HEK293 (cell line): Measurements from ENCODE around the gene PDIA3.

ENCODE experiments used
- CTCF ChIA-PET: fragments of 350-600 bp; formaldehyde crosslinking; extraction: SDS; loops from one replicate; lab custom pipeline; 2021; ENCODE audit warnings: antibody characterized with exemption; lab: Yijun Ruan, JAX
- POLR2A ChIA-PET: fragments of 300-600 bp; formaldehyde crosslinking; extraction: SDS; loops from one replicate; lab custom pipeline; 2020; ENCODE audit warnings: antibody characterized with exemption, inconsistent platforms; lab: Yijun Ruan, JAX
- H3K27ac ChIP-seq: fragments of 200-500 bp; sonication (Bioruptor generic); 2 replicates; pipeline ENCODE4 v1.5.1; 2014; ENCODE audit warnings: low read depth, low read length, control low read depth, inconsistent platforms; ENCODE audit errors: extremely low read depth
- H3K36me3 ChIP-seq, 2 experiments: fragments of 200-500 bp in 1 of 2; sonication (Bioruptor generic) in 1 of 2; 1 replicate in 1 of 2; 2 replicates in 1 of 2; pipeline ENCODE4 v1.5.1; 2014 to 2017; ENCODE audit warnings: inconsistent platforms in 2 of 2, low read length in 2 of 2; ENCODE audit not compliant: control insufficient read depth in 2 of 2, insufficient read depth in 1 of 2
- H3K4me1 ChIP-seq: fragments of 200-500 bp; sonication (Bioruptor generic); 2 replicates; pipeline ENCODE4 v1.5.1; 2014; ENCODE audit warnings: mild to moderate bottlenecking, low read length, inconsistent platforms; ENCODE audit not compliant: control insufficient read depth, insufficient read depth
- H3K4me3 ChIP-seq: 2 replicates; pipeline ENCODE4 v1.5.1; 2011; ENCODE audit warnings: low read depth, mild to moderate bottlenecking, control low read depth, low read length, moderate library complexity
- H3K9me3 ChIP-seq: fragments of 200-500 bp; sonication (Bioruptor generic); 2 replicates; pipeline ENCODE4 v1.5.1; 2014; ENCODE audit warnings: low read depth, low read length, inconsistent platforms; ENCODE audit not compliant: control insufficient read depth, insufficient read depth
- CTCF ChIP-seq: fragments of 450-650 bp; formaldehyde crosslinking; IDR thresholded peaks from 2 replicates; pipeline ENCODE4 v1.5.1; 2016; ENCODE audit warnings: missing biosample characterization, missing genetic modification characterization
- EGR2 ChIP-seq: fragments of 450-650 bp; formaldehyde crosslinking; IDR thresholded peaks from 2 replicates; pipeline ENCODE4 v1.5.1; 2016; ENCODE audit warnings: low read depth, missing biosample characterization, missing genetic modification characterization
- GLIS1 ChIP-seq: fragments of 450-650 bp; formaldehyde crosslinking; IDR thresholded peaks from 2 replicates; pipeline ENCODE4 v1.5.1; 2016; ENCODE audit warnings: missing biosample characterization, missing genetic modification characterization
- HIC1 ChIP-seq: fragments of 450-650 bp; formaldehyde crosslinking; IDR thresholded peaks from 2 replicates; pipeline ENCODE4 v1.5.1; 2016; ENCODE audit warnings: missing biosample characterization, missing genetic modification characterization
- KLF1 ChIP-seq: fragments of 450-650 bp; formaldehyde crosslinking; IDR thresholded peaks from 2 replicates; pipeline ENCODE4 v1.5.1; 2016; ENCODE audit warnings: missing biosample characterization, missing genetic modification characterization
- OSR2 ChIP-seq: fragments of 450-650 bp; formaldehyde crosslinking; IDR thresholded peaks from 2 replicates; pipeline ENCODE4 v1.5.1; 2016; ENCODE audit warnings: missing biosample characterization, missing genetic modification characterization
- PRDM10 ChIP-seq: fragments of 450-650 bp; formaldehyde crosslinking; IDR thresholded peaks from 2 replicates; pipeline ENCODE4 v1.5.1; 2016; ENCODE audit warnings: missing biosample characterization, missing genetic modification characterization
- SP2 ChIP-seq: fragments of 450-650 bp; formaldehyde crosslinking; IDR thresholded peaks from 2 replicates; pipeline ENCODE4 v1.5.1; 2016; ENCODE audit warnings: missing biosample characterization, missing genetic modification characterization
- TRIM28 ChIP-seq: IDR thresholded peaks from 2 replicates; pipeline ENCODE4 v1.6.1; 2011; ENCODE audit warnings: low read length, control low read depth, borderline replicate concordance
- ZBTB20 ChIP-seq: fragments of 450-650 bp; formaldehyde crosslinking; IDR thresholded peaks from 2 replicates; pipeline ENCODE4 v1.5.1; 2016; ENCODE audit warnings: missing biosample characterization, missing genetic modification characterization
- ZNF324 ChIP-seq: fragments of 450-650 bp; formaldehyde crosslinking; IDR thresholded peaks from 2 replicates; pipeline ENCODE4 v1.5.1; 2016; ENCODE audit warnings: missing biosample characterization, missing genetic modification characterization
- ZNF423 ChIP-seq: fragments of 450-650 bp; formaldehyde crosslinking; IDR thresholded peaks from 2 replicates; pipeline ENCODE4 v1.5.1; 2016; ENCODE audit warnings: missing biosample characterization, missing genetic modification characterization
- ZNF48 ChIP-seq: fragments of 450-650 bp; formaldehyde crosslinking; IDR thresholded peaks from 2 replicates; pipeline ENCODE4 v1.5.1; 2016; ENCODE audit warnings: missing biosample characterization, missing genetic modification characterization
- ZNF501 ChIP-seq: fragments of 450-650 bp; formaldehyde crosslinking; IDR thresholded peaks from 2 replicates; pipeline ENCODE4 v1.5.1; 2016; ENCODE audit warnings: missing biosample characterization, missing genetic modification characterization
- ZNF580 ChIP-seq: fragments of 450-650 bp; formaldehyde crosslinking; IDR thresholded peaks from 2 replicates; pipeline ENCODE4 v1.5.1; 2016; ENCODE audit warnings: missing biosample characterization, missing genetic modification characterization
- ZNF76 ChIP-seq: fragments of 450-650 bp; formaldehyde crosslinking; IDR thresholded peaks from 2 replicates; pipeline ENCODE4; 2016; ENCODE audit warnings: low read depth, missing biosample characterization, missing genetic modification characterization, borderline replicate concordance
- ZNF830 ChIP-seq: fragments of 450-650 bp; IDR thresholded peaks from 2 replicates; pipeline ENCODE4 v1.5.0; 2018; ENCODE audit warnings: missing biosample characterization, missing genetic modification characterization, low read depth, mild to moderate bottlenecking, moderate library complexity
- TF ChIP-seq, protein P1 (sequence below): fragments of 450-650 bp; formaldehyde crosslinking; conservative IDR thresholded peaks from 2 replicates; pipeline ENCODE4 v1.5.1; 2016; ENCODE audit warnings: low read depth, missing biosample characterization, missing genetic modification characterization
- TF ChIP-seq, protein P2 (sequence below): fragments of 450-650 bp; formaldehyde crosslinking; IDR thresholded peaks from 2 replicates; pipeline ENCODE4 v1.5.1; 2016; ENCODE audit warnings: missing biosample characterization, missing genetic modification characterization
- TF ChIP-seq, protein P3 (sequence below): fragments of 450-650 bp; formaldehyde crosslinking; IDR thresholded peaks from 2 replicates; pipeline ENCODE4 v1.5.1; 2016; ENCODE audit warnings: missing biosample characterization, missing genetic modification characterization

PDIA3 gene

GRCh38 chr15:43775411-43775965, 29.2 kb downstream of the PDIA3 start (continued):
- TF ChIP-seq, protein P1, sequence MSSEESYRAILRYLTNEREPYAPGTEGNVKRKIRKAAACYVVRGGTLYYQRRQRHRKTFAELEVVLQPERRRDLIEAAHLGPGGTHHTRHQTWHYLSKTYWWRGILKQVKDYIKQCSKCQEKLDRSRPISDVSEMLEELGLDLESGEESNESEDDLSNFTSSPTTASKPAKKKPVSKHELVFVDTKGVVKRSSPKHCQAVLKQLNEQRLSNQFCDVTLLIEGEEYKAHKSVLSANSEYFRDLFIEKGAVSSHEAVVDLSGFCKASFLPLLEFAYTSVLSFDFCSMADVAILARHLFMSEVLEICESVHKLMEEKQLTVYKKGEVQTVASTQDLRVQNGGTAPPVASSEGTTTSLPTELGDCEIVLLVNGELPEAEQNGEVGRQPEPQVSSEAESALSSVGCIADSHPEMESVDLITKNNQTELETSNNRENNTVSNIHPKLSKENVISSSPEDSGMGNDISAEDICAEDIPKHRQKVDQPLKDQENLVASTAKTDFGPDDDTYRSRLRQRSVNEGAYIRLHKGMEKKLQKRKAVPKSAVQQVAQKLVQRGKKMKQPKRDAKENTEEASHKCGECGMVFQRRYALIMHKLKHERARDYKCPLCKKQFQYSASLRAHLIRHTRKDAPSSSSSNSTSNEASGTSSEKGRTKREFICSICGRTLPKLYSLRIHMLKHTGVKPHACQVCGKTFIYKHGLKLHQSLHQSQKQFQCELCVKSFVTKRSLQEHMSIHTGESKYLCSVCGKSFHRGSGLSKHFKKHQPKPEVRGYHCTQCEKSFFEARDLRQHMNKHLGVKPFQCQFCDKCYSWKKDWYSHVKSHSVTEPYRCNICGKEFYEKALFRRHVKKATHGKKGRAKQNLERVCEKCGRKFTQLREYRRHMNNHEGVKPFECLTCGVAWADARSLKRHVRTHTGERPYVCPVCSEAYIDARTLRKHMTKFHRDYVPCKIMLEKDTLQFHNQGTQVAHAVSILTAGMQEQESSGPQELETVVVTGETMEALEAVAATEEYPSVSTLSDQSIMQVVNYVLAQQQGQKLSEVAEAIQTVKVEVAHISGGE (tag by site-specific recombination): no peak
- TF ChIP-seq, protein P2, sequence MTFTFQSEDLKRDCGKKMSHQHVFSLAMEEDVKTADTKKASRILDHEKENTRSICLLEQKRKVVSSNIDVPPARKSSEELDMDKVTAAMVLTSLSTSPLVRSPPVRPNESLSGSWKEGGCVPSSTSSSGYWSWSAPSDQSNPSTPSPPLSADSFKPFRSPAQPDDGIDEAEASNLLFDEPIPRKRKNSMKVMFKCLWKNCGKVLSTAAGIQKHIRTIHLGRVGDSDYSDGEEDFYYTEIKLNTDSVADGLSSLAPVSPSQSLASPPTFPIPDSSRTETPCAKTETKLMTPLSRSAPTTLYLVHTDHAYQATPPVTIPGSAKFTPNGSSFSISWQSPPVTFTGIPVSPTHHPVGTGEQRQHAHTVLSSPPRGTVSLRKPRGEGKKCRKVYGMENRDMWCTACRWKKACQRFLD (tag by site-specific recombination): no peak
- TF ChIP-seq KLF1 (tag by site-specific recombination): peak; percentile 28; the same call in 1 of the 2 replicates
- TF ChIP-seq ZNF48 (tag by site-specific recombination): no peak
- peak; percentile 83 for TF ChIP-seq ZNF76 (tag by site-specific recombination)
- peak; percentile 83 for TF ChIP-seq CTCF (tag by site-specific recombination)
- TF ChIP-seq ZNF324 (tag by site-specific recombination): no peak
- no peak for TF ChIP-seq ZNF580 (tag by site-specific recombination)
- no peak for TF ChIP-seq TRIM28
- no peak for TF ChIP-seq ZNF830 (tag by site-specific recombination)

DNA sequence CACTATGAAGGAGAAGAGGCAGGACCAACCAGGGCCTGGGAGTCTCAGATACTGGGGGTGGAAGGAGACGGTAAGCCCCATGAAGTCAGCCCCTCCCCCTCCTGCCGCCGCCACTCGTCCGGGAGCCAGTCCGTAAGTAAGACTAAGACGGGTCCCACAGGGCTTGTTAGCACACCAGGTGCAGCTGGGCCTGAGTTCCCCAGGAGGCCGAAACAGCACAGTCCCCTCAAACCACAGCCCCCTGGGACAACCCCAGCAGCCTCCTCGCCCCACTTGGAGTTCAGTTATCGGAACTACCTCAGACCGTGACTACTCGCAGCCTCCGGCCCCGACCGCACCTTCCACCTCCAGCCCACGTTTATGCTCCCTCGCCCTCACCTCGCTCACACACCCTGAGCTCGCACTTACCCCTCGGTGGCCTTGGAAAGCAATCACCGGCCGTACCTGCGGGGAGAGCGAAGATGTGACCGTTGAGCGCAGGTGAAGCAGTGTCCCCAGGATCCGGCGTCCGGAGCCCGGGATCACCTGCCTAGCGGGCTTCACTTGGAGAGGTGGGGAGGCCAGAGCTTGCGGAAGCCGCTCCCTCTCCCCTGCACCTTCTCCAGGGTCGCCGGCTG, 30.0 kb downstream of the PDIA3 start:
- Histone ChIP-seq H3K4me1 (peaks cover 5% of the 10 kb centered on the region; the same call in 1 of the 2 replicates), H3K27ac (peak overlapping the region; percentile 47; the same call in 1 of the 2 replicates), H3K36me3 (peaks cover 22 to 31% of the 10 kb centered on the region in 2 experiments), H3K9me3 (no peaks in the 10 kb centered on the region), H3K4me3 (peak overlapping the region; percentile 45)
- POLR2A ChIA-PET: interaction anchor here (1.0 to 2.0 kb wide), 4 partner anchors 11 to 419 kb away, joined by 3 to 8 read pairs (median 4); partner anchors contain the start of genes FRMD5, HYPK, MFAP1 and SERINC4
- CTCF ChIA-PET: interaction anchor here (0.7 to 1.9 kb wide), 6 partner anchors 17 to 406 kb away, joined by 3 to 6 read pairs (median 4); partner anchors contain the start of genes TUBGCP4 and ZSCAN29
- TF ChIP-seq ZNF501 (tag by site-specific recombination) (0 out of 2 replicates have a peak, but pooled peaks have one; percentile 21), HIC1 (tag by site-specific recombination) (peak; percentile 26; the same call in 1 of the 2 replicates), ZBTB20 (tag by site-specific recombination) (peak; percentile 49; the same call in 1 of the 2 replicates), EGR2 (tag by site-specific recombination) (peak; percentile 26; the same call in 1 of the 2 replicates), PRDM10 (tag by site-specific recombination) (peak; percentile 82), SP2 (peak; percentile 30), OSR2 (peak; percentile 46), ZNF423 (tag by site-specific recombination) (peak; percentile 80), GLIS1 (tag by site-specific recombination) (peak; percentile 97)
- TF ChIP-seq, protein P3, sequence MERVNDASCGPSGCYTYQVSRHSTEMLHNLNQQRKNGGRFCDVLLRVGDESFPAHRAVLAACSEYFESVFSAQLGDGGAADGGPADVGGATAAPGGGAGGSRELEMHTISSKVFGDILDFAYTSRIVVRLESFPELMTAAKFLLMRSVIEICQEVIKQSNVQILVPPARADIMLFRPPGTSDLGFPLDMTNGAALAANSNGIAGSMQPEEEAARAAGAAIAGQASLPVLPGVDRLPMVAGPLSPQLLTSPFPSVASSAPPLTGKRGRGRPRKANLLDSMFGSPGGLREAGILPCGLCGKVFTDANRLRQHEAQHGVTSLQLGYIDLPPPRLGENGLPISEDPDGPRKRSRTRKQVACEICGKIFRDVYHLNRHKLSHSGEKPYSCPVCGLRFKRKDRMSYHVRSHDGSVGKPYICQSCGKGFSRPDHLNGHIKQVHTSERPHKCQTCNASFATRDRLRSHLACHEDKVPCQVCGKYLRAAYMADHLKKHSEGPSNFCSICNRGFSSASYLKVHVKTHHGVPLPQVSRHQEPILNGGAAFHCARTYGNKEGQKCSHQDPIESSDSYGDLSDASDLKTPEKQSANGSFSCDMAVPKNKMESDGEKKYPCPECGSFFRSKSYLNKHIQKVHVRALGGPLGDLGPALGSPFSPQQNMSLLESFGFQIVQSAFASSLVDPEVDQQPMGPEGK (tag by site-specific recombination): peak; percentile 18
